PC-3 (cell line): Measurements from ENCODE around the gene INTS1. TPM values are rescaled to one million over a fixed set of nuclear protein-coding genes. Genes with fewer than 3 reads are reported as not detected.

Experiments
- ATAC-seq: fragments of 200-7000 bp; cut with Tn5 transposase; 2 replicates; pipeline ENCODE4 v1.9.1; 2020; ENCODE audit warnings: mild to moderate bottlenecking, moderate library complexity
- BruUV-seq: library from RNA; stranded (reverse); fragments of 400-500 nt; replicated peaks from 2 replicates; lab custom pipeline; 2021; lab: Mats Ljungman, UMichigan
- CTCF ChIA-PET: fragments of 300-600 bp; sonication (Branson Sonifier 250); formaldehyde crosslinking; loops from one replicate; lab custom pipeline; 2022; ENCODE audit warnings: antibody characterized with exemption; lab: Charles Lee
- POLR2A ChIA-PET: fragments of 300-600 bp; sonication (Branson Sonifier 250); formaldehyde crosslinking; loops from one replicate; lab custom pipeline; 2022; ENCODE audit warnings: antibody characterized with exemption; ENCODE audit not compliant: unreplicated experiment; lab: Charles Lee
- DNase-seq: peaks from one replicate; pipeline ENCODE4 v3.0.0-alpha.2; 2015
- H2AFZ ChIP-seq: fragments of 300-600 bp; sonication (generic); 2 replicates; pipeline ENCODE4 v1.6.0; 2016; ENCODE audit warnings: antibody characterized with exemption, low read length
- H3F3A ChIP-seq: fragments of 300-600 bp; sonication (generic); one replicate; pipeline ENCODE4 v1.6.0; 2017; ENCODE audit warnings: antibody characterized with exemption, low read length, control low read depth, mild to moderate bottlenecking; ENCODE audit not compliant: unreplicated experiment
- H3K27ac ChIP-seq: fragments of 300-600 bp; sonication (generic); 2 replicates; pipeline ENCODE4 v1.5.1; 2016; ENCODE audit warnings: mild to moderate bottlenecking, low read length
- H3K27me3 ChIP-seq: fragments of 300-600 bp; sonication (generic); 2 replicates; pipeline ENCODE4 v1.6.1; 2016; ENCODE audit warnings: low read length, mixed read lengths
- H3K36me3 ChIP-seq: fragments of 300-600 bp; sonication (generic); 2 replicates; pipeline ENCODE4 v1.6.1; 2016; ENCODE audit warnings: low read depth, mixed run types, low read length, mixed read lengths
- H3K4me1 ChIP-seq: fragments of 300-600 bp; sonication (generic); 2 replicates; pipeline ENCODE4 v1.5.1; 2016; ENCODE audit warnings: low read length; ENCODE audit not compliant: insufficient read depth
- H3K4me2 ChIP-seq: fragments of 300-600 bp; sonication (generic); 2 replicates; pipeline ENCODE4 v1.6.0; 2016; ENCODE audit warnings: low read length
- H3K4me3 ChIP-seq: fragments of 300-600 bp; sonication (generic); 2 replicates; pipeline ENCODE4 v1.5.1; 2016; ENCODE audit warnings: mild to moderate bottlenecking, low read length, mixed read lengths
- H3K79me2 ChIP-seq: fragments of 300-600 bp; sonication (generic); 2 replicates; pipeline ENCODE4 v1.6.1; 2017; ENCODE audit warnings: low read length, mixed read lengths
- H3K9ac ChIP-seq: fragments of 300-600 bp; sonication (generic); 2 replicates; pipeline ENCODE4 v1.6.0; 2016; ENCODE audit warnings: mild to moderate bottlenecking, low read length
- H3K9me2 ChIP-seq: fragments of 300-600 bp; sonication (generic); replicated peaks from 2 replicates; pipeline ENCODE4 v1.6.1; 2016; ENCODE audit warnings: mixed run types, low read length, mixed read lengths
- H3K9me3 ChIP-seq: fragments of 300-600 bp; sonication (generic); 2 replicates; pipeline ENCODE4 v1.6.1; 2016; ENCODE audit warnings: low read length, mixed read lengths
- H4K20me1 ChIP-seq: fragments of 300-600 bp; sonication (generic); 2 replicates; pipeline ENCODE4 v1.6.1; 2016; ENCODE audit warnings: low read length, mixed read lengths
- EZH2 ChIP-seq: fragments of 300-600 bp; sonication (generic); IDR thresholded peaks from one replicate; pipeline ENCODE4 v1.6.1; 2017; ENCODE audit warnings: antibody characterized with exemption, mild to moderate bottlenecking, low read length; ENCODE audit not compliant: unreplicated experiment
- EZH2phosphoT487 ChIP-seq: fragments of 300-600 bp; sonication (generic); IDR thresholded peaks from 2 replicates; pipeline ENCODE4 v1.6.1; 2018; ENCODE audit warnings: mild to moderate bottlenecking, antibody characterized with exemption, low read length, borderline replicate concordance
- intact Hi-C: fragments of 100-400 bp; cut with micrococcal nuclease; formaldehyde crosslinking; loops from 2 replicates; pipeline ENCODE4 v1.9.0; 2023
- total RNA-seq: library from RNA; depleted of rRNA; stranded (reverse); fragments of >200 nt; gene quantifications from 2 replicates; pipeline ENCODE4 v1.2.3, GENCODE V29; 2014
- TF ChIP-seq, protein P1 (sequence below): fragments of 300-600 bp; sonication (generic); conservative IDR thresholded peaks from 2 replicates; pipeline ENCODE4 v1.5.1; 2017; ENCODE audit warnings: antibody characterized with exemption, low read depth, mild to moderate bottlenecking, low read length

INTS1 gene
- total RNA-seq, 1 experiment from 2014 or later = 62.9 TPM

DNA sequence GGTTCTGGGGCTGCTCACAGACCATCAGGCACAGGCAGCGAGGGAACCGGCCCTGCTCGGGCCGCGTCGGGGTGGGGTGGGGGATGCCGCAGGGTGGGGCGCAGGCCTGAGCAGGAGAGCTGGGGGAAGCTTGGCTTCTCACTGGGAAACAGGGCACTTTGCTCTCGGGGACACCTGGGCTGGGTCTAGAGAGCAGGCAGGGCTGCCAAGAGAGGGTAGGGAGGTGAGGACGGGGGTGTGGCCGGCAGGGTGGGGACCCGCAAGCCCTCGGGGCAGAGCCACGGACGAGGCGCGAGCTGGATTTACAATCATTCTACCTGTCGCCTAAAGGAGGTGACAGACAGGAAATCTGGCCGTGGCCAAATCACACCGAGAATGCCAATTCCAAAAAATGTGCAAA is 11.1 kb downstream of the INTS1 start:
- BruUV-seq = no TSS peak
- ChIA-PET CTCF (no interaction called here), POLR2A (no interaction called here)
- Histone ChIP-seq H3K27ac (no peak overlapping the region), H3K4me2 (no peak overlapping the region), H4K20me1 (no peaks in the 10 kb centered on the region), H3K79me2 (no peaks in the 10 kb centered on the region), H3K4me1 (no peaks in the 10 kb centered on the region), H3K9me3 (no peaks in the 10 kb centered on the region), H3K9me2 (no peaks in the 10 kb centered on the region), H3K27me3 (no peaks in the 10 kb centered on the region), H3F3A (no peaks in the 10 kb centered on the region), H3K4me3 (no peak overlapping the region), H2AFZ (no peak overlapping the region), H3K9ac (no peak overlapping the region), H3K36me3 (peaks cover 4% of the 10 kb centered on the region; the same call in 1 of the 2 replicates)
- DNase-seq (no peak), ATAC-seq (no peak)
- TF ChIP-seq EZH2phosphoT487 = no peak
- no peak for TF ChIP-seq EZH2
- TF ChIP-seq, protein P1, sequence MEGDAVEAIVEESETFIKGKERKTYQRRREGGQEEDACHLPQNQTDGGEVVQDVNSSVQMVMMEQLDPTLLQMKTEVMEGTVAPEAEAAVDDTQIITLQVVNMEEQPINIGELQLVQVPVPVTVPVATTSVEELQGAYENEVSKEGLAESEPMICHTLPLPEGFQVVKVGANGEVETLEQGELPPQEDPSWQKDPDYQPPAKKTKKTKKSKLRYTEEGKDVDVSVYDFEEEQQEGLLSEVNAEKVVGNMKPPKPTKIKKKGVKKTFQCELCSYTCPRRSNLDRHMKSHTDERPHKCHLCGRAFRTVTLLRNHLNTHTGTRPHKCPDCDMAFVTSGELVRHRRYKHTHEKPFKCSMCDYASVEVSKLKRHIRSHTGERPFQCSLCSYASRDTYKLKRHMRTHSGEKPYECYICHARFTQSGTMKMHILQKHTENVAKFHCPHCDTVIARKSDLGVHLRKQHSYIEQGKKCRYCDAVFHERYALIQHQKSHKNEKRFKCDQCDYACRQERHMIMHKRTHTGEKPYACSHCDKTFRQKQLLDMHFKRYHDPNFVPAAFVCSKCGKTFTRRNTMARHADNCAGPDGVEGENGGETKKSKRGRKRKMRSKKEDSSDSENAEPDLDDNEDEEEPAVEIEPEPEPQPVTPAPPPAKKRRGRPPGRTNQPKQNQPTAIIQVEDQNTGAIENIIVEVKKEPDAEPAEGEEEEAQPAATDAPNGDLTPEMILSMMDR = no peak
- intact Hi-C loops = no loop called here

DNA sequence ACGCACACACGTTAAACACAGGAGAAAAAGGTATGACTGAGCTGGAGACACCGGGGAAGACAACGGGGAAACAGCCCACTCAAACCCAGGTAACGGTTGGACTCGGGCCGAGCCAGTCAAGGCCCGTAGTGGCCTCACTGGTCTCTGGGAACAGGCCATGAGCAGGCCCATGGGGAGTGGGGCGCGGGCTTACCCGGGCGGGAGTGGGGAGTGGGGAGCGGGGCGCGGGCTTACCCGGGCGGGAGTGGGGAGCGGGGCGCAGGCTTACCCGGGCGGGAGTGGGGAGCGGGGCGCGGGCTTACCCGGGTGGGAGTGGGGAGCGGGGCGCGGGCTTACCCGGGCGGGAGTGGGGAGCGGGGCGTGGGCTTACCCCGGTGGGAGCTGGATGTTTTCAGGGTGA is 11.5 kb downstream of the INTS1 start:
- Histone ChIP-seq H3K4me3 (no peak overlapping the region), H3K9ac (no peak overlapping the region), H3K9me2 (no peaks in the 10 kb centered on the region), H3K4me2 (no peak overlapping the region), H3K4me1 (no peaks in the 10 kb centered on the region), H4K20me1 (no peaks in the 10 kb centered on the region), H3K79me2 (no peaks in the 10 kb centered on the region), H2AFZ (no peak overlapping the region), H3K27ac (no peak overlapping the region), H3K27me3 (no peaks in the 10 kb centered on the region), H3K9me3 (no peaks in the 10 kb centered on the region), H3F3A (no peaks in the 10 kb centered on the region), H3K36me3 (peaks cover 4% of the 10 kb centered on the region; the same call in 1 of the 2 replicates)
- CTCF ChIA-PET = no interaction called here
- DNase-seq (no peak), ATAC-seq (no peak)
- no TSS peak for BruUV-seq
- intact Hi-C loops = no loop called here
- POLR2A ChIA-PET = no interaction called here
- TF ChIP-seq, protein P1 = no peak
- TF ChIP-seq EZH2 = no peak
- no peak for TF ChIP-seq EZH2phosphoT487

DNA sequence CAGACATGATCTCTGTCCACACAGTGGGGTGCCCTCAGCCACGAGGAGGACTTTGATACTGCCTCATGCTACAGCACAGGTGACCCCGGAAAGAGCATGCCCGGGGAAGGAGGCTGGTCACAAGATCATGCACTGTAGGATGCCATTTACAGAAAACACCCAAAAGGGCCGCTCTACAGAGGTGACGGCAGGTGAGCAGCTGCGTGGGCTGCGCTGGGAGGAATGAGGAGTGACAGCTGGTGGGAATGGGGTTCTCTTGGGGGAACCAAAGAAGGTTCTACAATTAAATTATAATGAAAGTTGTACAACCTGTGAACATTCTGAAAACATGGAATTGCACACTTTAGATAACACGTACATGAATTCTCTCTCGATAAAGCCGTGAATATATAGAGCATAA is 12.0 kb downstream of the INTS1 start:
- H2AFZ ChIP-seq = no peak overlapping the region
- ChIA-PET CTCF (no interaction called here), POLR2A (no interaction called here)
- H3K4me1 ChIP-seq = no peaks in the 10 kb centered on the region
- no peaks in the 10 kb centered on the region for H4K20me1 ChIP-seq
- no peak for TF ChIP-seq EZH2phosphoT487
- TF ChIP-seq, protein P1 = no peak
- peaks cover 4% of the 10 kb centered on the region; the same call in 1 of the 2 replicates for H3K36me3 ChIP-seq
- H3K9me3 ChIP-seq = no peaks in the 10 kb centered on the region
- no peak overlapping the region for H3K4me3 ChIP-seq
- no peaks in the 10 kb centered on the region for H3K27me3 ChIP-seq
- no peaks in the 10 kb centered on the region for H3K79me2 ChIP-seq
- no peak overlapping the region for H3K27ac ChIP-seq
- no peak overlapping the region for H3K4me2 ChIP-seq
- DNase-seq (no peak), ATAC-seq (no peak)
- no peak overlapping the region for H3K9ac ChIP-seq
- no peaks in the 10 kb centered on the region for H3K9me2 ChIP-seq
- intact Hi-C loops = no loop called here
- no TSS peak for BruUV-seq
- no peaks in the 10 kb centered on the region for H3F3A ChIP-seq
